Left ventricle myocardium inferior (tissue), 1 donor: Measurements from ENCODE around the gene ERVK3-1. TPM values are rescaled to one million over a fixed set of nuclear protein-coding genes. Genes with fewer than 3 reads are reported as not detected.
A peak's percentile ranks its signal among the peaks of the same experiment; 100 is the strongest.

Experiments used
- DNase-seq: peaks from one replicate; pipeline ENCODE4 v3.0.0-alpha.2; 2020
- H3K27ac ChIP-seq: fragments of 200-600 bp; replicated peaks from 2 replicates; pipeline ENCODE4 v1.8.0; 2021
- H3K27me3 ChIP-seq: fragments of 200-600 bp; 2 replicates; pipeline ENCODE4 v1.8.0; 2021; ENCODE audit warnings: low read depth
- H3K36me3 ChIP-seq: fragments of 200-600 bp; 2 replicates; pipeline ENCODE4 v1.8.0; 2021
- H3K4me1 ChIP-seq: fragments of 200-600 bp; 2 replicates; pipeline ENCODE4 v1.8.0; 2021
- H3K4me3 ChIP-seq: fragments of 200-600 bp; 2 replicates; pipeline ENCODE4 v1.8.0; 2021; ENCODE audit warnings: mild to moderate bottlenecking, moderate library complexity
- H3K9me3 ChIP-seq: fragments of 200-600 bp; replicated peaks from 2 replicates; pipeline ENCODE4 v1.8.0; 2021
- CTCF ChIP-seq: fragments of 200-600 bp; IDR thresholded peaks from 2 replicates; pipeline ENCODE4 v1.8.0; 2021; ENCODE audit warnings: antibody characterized with exemption, mild to moderate bottlenecking, borderline replicate concordance
- intact Hi-C: fragments of 100-400 bp; cut with micrococcal nuclease; formaldehyde crosslinking; loops from one replicate; pipeline ENCODE4 v1.11.0; 2022
- total RNA-seq: library from RNA; stranded (reverse); fragmentation: NEBNext Ultra II Directional; extraction: Animal tissue kit (Norgen Biotek cat#: 25700); gene quantifications from one replicate; pipeline ENCODE4 v1.2.1, GENCODE V29; 2021
- donor health status: DM: no; HTN: yes; CAD: no; lungs with severe emphysema.

The ERVK3-1 gene
- total RNA-seq, 1 donor from 2014 or later, result 22.7 TPM

- intact Hi-C loops, result no loop called here
- Histone ChIP-seq H3K4me1 (peaks cover 44% of the 10 kb centered on the region), H3K36me3 (peaks cover 43% of the 10 kb centered on the region), H3K27me3 (no peaks in the 10 kb centered on the region), H3K27ac (peak overlapping the region; percentile 98), H3K4me3 (peak overlapping the region; percentile 97), H3K9me3 (peaks cover 43% of the 10 kb centered on the region)
- no peak for TF ChIP-seq CTCF
- no peak for DNase-seq
These were observed 27.2 kb upstream of the ERVK3-1 start for GRCh38 chr19:58277748-58278540.

- H3K4me3 ChIP-seq, result peak within 1 kb of the TSS; percentile 97
- H3K27ac ChIP-seq, result peak within 1 kb of the TSS; percentile 98
- DNase-seq, result peak; percentile 97
- peaks cover 42% of the 10 kb centered on the region for H3K36me3 ChIP-seq
- intact Hi-C loops, result no loop called here
- peaks cover 44% of the 10 kb centered on the region for H3K4me1 ChIP-seq
- H3K27me3 ChIP-seq, result no peaks in the 10 kb centered on the region
- peak; percentile 21 for TF ChIP-seq CTCF
- peaks cover 36% of the 10 kb centered on the region for H3K9me3 ChIP-seq
These were observed 26.6 kb upstream of the ERVK3-1 start, which contains the start of gene ZNF8 for GRCh38 chr19:58278541-58279041. Gene ZNF8, plus strand, starts transcription at chr19:58278955. Its CDS starts 127 bp downstream, at chr19:58279082.

DNA sequence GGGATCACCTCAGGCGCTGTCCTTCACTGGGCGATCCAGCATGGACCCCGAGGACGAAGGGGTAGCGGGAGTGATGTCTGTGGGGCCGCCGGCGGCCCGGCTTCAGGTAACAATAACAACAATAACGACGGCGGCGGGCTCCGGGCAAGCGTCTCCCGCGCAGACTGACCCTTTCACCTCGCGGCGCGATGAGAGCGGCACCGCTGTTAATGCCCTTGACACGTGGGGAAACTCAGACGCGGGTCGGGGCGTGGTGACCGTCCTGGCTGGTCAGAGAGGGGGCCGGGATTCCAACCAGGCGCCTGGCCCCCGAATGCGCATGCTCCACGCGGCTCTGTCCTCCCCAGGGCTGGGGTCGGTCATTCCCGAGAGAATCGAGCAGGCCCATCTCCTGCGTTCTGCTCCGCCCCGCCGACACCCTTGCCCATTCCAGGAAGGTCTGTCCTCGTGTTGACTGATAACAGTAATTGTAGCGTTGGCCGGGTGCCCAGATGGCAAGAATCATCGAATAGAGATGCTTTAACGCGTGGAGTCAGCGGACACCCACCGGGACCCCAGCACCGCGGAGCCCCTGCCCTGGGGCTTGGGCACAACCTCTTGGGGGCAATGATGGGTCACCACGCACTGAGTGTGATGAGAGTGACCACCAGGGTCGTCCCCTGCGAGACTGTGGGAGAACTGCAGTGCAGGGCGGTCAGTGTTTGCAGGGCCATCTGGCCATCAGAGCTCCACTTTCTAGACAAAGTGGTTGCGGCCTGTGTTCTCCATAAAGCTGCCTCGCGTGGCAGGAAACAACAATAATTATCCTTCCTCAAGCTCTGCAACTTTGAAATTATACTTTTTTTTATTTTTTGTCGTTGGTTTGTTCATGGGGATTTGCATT, 25.9 kb upstream of the ERVK3-1 start:
- Histone ChIP-seq H3K4me1 (peaks cover 44% of the 10 kb centered on the region), H3K27ac (peak overlapping the region; percentile 98), H3K27me3 (no peaks in the 10 kb centered on the region), H3K36me3 (peaks cover 35% of the 10 kb centered on the region), H3K4me3 (peak overlapping the region; percentile 97), H3K9me3 (peaks cover 29% of the 10 kb centered on the region)
- TF ChIP-seq CTCF, result no peak
- peak; percentile 84 for DNase-seq
- intact Hi-C loops, result no loop called here

DNA sequence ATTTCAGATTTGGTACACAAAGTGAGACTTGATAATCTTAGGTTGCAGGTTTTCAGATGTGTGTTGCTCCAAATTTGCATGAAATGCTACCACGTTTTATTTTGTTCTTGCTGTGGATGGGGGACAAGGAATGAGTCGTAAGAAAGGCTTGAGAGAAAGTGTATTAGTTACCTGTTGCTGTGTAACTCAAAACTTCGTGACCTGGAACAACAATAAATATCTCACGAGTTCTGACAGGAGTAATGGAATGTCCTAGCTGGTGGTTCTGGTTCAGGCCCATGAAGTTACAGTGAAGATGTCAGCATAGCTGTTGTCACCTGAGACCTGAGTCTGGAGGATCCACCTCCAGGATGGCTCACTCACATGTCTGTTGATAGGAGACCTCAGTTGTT, 25.3 kb upstream of the ERVK3-1 start:
- H3K36me3 ChIP-seq, result peaks cover 28% of the 10 kb centered on the region
- DNase-seq, result no peak
- intact Hi-C loops, result no loop called here
- peaks cover 23% of the 10 kb centered on the region for H3K9me3 ChIP-seq
- H3K4me1 ChIP-seq, result peaks cover 44% of the 10 kb centered on the region
- no peak for TF ChIP-seq CTCF
- peak overlapping the region; percentile 97 for H3K4me3 ChIP-seq
- H3K27me3 ChIP-seq, result no peaks in the 10 kb centered on the region
- H3K27ac ChIP-seq, result peak overlapping the region; percentile 98

DNA sequence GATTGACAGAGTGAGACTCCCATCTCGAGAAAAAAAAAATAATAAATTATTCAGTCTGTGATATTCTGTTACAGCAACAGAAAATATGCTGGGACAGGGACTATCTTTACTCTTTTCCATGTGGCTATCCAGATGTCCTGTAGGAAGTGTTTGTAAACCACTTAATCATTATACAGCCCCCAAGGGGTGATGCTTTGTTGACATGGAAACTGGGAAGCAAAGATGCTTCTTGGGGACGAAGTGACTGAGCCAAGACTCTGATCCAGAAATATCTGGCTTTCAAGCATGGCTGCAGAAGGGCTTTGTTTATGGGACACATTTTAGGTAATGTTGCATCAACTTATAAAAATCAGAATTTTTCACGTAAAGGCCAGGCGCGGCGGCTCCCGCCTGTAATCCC, 21.0 kb upstream of the ERVK3-1 start:
- Histone ChIP-seq H3K36me3 (peaks cover 47% of the 10 kb centered on the region), H3K4me3 (no peak overlapping the region), H3K27me3 (no peaks in the 10 kb centered on the region), H3K9me3 (no peaks in the 10 kb centered on the region), H3K27ac (no peak overlapping the region), H3K4me1 (peaks cover 20% of the 10 kb centered on the region)
- intact Hi-C loops, result no loop called here
- TF ChIP-seq CTCF, result no peak
- DNase-seq, result no peak
